ENCODE results near the gene ARMC2.

ARMC2 gene

DNA sequence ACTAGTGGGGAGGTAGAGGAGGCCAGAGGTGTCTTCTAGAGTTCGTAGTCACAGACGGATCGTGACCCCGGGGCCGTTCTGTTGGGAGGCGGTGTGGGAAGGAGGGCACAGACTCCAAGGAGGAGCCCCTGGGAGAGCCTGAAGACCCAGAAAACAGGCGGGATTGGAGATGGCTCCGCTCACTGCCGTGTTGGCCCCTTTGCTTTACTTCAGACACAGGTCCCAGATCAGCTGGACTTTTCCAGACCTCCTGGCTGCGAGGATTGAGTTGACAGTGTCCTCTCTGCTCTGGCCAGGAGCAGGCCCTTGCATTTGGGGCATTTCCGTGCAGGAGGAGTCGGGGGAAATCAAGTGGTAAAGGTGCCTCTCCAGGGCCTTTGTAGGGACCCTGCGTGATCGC lies 112.9 kb downstream of the ARMC2 start:
- Mint-ChIP-seq H3K27me3 (ENCODE audit: low read depth, poor library complexity) (peaks cover 6% of the 10 kb centered on the region), H3K36me3 (ENCODE audit: low read depth) (no peaks in the 10 kb centered on the region), H3K4me1 (peaks cover 3% of the 10 kb centered on the region), H3K27ac (no peak overlapping the region), H3K9me3 (no peaks in the 10 kb centered on the region), H3K4me3 (no peak overlapping the region)
- no peak for DNase-seq
- TF ChIP-seq, protein P1, sequence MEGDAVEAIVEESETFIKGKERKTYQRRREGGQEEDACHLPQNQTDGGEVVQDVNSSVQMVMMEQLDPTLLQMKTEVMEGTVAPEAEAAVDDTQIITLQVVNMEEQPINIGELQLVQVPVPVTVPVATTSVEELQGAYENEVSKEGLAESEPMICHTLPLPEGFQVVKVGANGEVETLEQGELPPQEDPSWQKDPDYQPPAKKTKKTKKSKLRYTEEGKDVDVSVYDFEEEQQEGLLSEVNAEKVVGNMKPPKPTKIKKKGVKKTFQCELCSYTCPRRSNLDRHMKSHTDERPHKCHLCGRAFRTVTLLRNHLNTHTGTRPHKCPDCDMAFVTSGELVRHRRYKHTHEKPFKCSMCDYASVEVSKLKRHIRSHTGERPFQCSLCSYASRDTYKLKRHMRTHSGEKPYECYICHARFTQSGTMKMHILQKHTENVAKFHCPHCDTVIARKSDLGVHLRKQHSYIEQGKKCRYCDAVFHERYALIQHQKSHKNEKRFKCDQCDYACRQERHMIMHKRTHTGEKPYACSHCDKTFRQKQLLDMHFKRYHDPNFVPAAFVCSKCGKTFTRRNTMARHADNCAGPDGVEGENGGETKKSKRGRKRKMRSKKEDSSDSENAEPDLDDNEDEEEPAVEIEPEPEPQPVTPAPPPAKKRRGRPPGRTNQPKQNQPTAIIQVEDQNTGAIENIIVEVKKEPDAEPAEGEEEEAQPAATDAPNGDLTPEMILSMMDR (IDR thresholded peaks at IDR 0.05) = no peak

DNA sequence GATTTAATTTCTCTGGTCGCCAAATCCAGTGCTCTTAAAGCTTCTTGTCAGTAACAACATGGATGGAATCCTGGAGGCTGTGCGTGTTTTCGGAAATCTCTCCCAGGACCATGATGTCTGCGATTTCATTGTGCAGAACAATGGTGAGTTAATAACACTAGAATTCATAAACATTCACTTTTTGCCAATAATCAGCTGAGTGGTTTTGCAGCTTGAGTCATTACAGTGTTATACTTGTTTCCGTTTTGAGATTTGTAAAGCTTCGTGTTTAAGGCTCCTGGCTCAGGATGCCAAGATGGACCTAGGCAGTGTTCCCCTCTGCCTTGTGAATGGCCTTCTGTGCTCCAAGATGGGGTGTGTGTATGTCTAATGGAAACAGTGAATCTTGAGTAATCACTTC lies 113.8 kb downstream of the ARMC2 start:
- H3K9me3 Mint-ChIP-seq = no peaks in the 10 kb centered on the region
- H3K4me1 Mint-ChIP-seq = peaks cover 12% of the 10 kb centered on the region
- peaks cover 6% of the 10 kb centered on the region for H3K27me3 Mint-ChIP-seq (ENCODE audit: low read depth, poor library complexity)
- TF ChIP-seq, protein P1 (IDR thresholded peaks at IDR 0.05) = no peak
- no peaks in the 10 kb centered on the region for H3K36me3 Mint-ChIP-seq (ENCODE audit: low read depth)
- no peak overlapping the region for H3K4me3 Mint-ChIP-seq
- DNase-seq = no peak
- H3K27ac Mint-ChIP-seq = no peak overlapping the region

GRCh38 chr6:108966251-108966650 lies 118.0 kb downstream of the ARMC2 start:
- Mint-ChIP-seq H3K27me3 (ENCODE audit: low read depth, poor library complexity) (peaks cover 6% of the 10 kb centered on the region), H3K36me3 (ENCODE audit: low read depth) (no peaks in the 10 kb centered on the region), H3K9me3 (no peaks in the 10 kb centered on the region), H3K27ac (no peak overlapping the region), H3K4me3 (no peak overlapping the region), H3K4me1 (peaks cover 22% of the 10 kb centered on the region)
- no peak for DNase-seq
- TF ChIP-seq, protein P1 (IDR thresholded peaks at IDR 0.05) = no peak

- H3K27ac Mint-ChIP-seq = peak overlapping the region; percentile 71
Measured at GRCh38 chr6:108966855-108967755, 118.9 kb downstream of the ARMC2 start.

GRCh38 chr6:108968325-108969316 lies 120.4 kb downstream of the ARMC2 start:
- Mint-ChIP-seq H3K27me3 (ENCODE audit: low read depth, poor library complexity) (peaks cover 3% of the 10 kb centered on the region), H3K36me3 (ENCODE audit: low read depth) (no peaks in the 10 kb centered on the region), H3K4me1 (peaks cover 22% of the 10 kb centered on the region), H3K9me3 (no peaks in the 10 kb centered on the region), H3K27ac (no peak overlapping the region), H3K4me3 (no peak overlapping the region)
- no peak for DNase-seq
- TF ChIP-seq, protein P1 (IDR thresholded peaks at IDR 0.05) = no peak

More at GRCh38 chr6:108966855-108967755, 118.9 kb downstream of the ARMC2 start:
- no peaks in the 10 kb centered on the region for H3K9me3 Mint-ChIP-seq
- no peak overlapping the region for H3K4me3 Mint-ChIP-seq
- peak; percentile 62 for DNase-seq
- peaks cover 22% of the 10 kb centered on the region for H3K4me1 Mint-ChIP-seq
- peaks cover 3% of the 10 kb centered on the region for H3K27me3 Mint-ChIP-seq (ENCODE audit: low read depth, poor library complexity)
- no peaks in the 10 kb centered on the region for H3K36me3 Mint-ChIP-seq (ENCODE audit: low read depth)
- TF ChIP-seq, protein P1 (IDR thresholded peaks at IDR 0.05) = no peak

All from nephron progenitor cell (in vitro differentiated cells).